HepG2 (cell line): ENCODE measurements around the gene DHRS11. TPM values are rescaled to one million over a fixed set of nuclear protein-coding genes. Genes with fewer than 3 reads are reported as not detected.

Source experiments
- CREM ChIP-seq, 2 experiments: sonication (generic) in 1 of 2; formaldehyde crosslinking in 1 of 2; IDR thresholded peaks; 2 replicates each; pipeline versions ENCODE4 v1.4.0 to v1.6.1; 2016 to 2020; ENCODE audit warnings: antibody characterized with exemption in 1 of 2, mild to moderate bottlenecking in 1 of 2, missing genetic modification reagents in 1 of 2
- HCFC1 ChIP-seq: fragments of 150-350 bp; IDR thresholded peaks from 2 replicates; pipeline ENCODE4 v1.6.1; 2014; ENCODE audit warnings: low read depth, low read length
- MED13 ChIP-seq: sonication (generic); formaldehyde crosslinking; IDR thresholded peaks from 2 replicates; pipeline ENCODE4 v1.5.0; 2020; ENCODE audit warnings: missing genetic modification reagents
- POGZ ChIP-seq: sonication (generic); formaldehyde crosslinking; IDR thresholded peaks from 2 replicates; pipeline ENCODE4 v1.4.0; 2020; ENCODE audit warnings: mild to moderate bottlenecking, missing genetic modification reagents
- TERF1 ChIP-seq: sonication (generic); formaldehyde crosslinking; IDR thresholded peaks from 2 replicates; pipeline ENCODE4 v1.8.0; 2022; ENCODE audit warnings: mild to moderate bottlenecking, missing genetic modification reagents, moderate library complexity
- TSC22D2 ChIP-seq: sonication (generic); formaldehyde crosslinking; IDR thresholded peaks from 2 replicates; pipeline ENCODE4 v1.5.1; 2020; ENCODE audit warnings: missing genetic modification reagents, mild to moderate bottlenecking, borderline replicate concordance
- ZBTB34 ChIP-seq: sonication (generic); formaldehyde crosslinking; IDR thresholded peaks from 2 replicates; pipeline ENCODE4 v1.8.0; 2022; ENCODE audit warnings: mild to moderate bottlenecking, missing genetic modification reagents
- ZNF180 ChIP-seq: sonication (generic); formaldehyde crosslinking; IDR thresholded peaks from 2 replicates; pipeline ENCODE4 v1.4.0; 2020; ENCODE audit warnings: low read depth, missing genetic modification reagents, borderline replicate concordance
- ZNF24 ChIP-seq: fragments of 450-650 bp; IDR thresholded peaks from 2 replicates; pipeline ENCODE4 v1.6.1; 2017; ENCODE audit warnings: antibody characterized with exemption, mild to moderate bottlenecking
- ZNF280B ChIP-seq: sonication (generic); formaldehyde crosslinking; IDR thresholded peaks from 2 replicates; pipeline ENCODE4 v1.5.0; 2020; ENCODE audit warnings: missing genetic modification reagents, mild to moderate bottlenecking, borderline replicate concordance
- polyA plus RNA-seq, 8 experiments: library from polyadenylated mRNA; depleted of rRNA in 3 of 8; stranded (reverse) in 7 of 8; unstranded in 1 of 8; fragments of >200 nt; fragmentation: Illumina TruSeq in 4 of 8; extraction: Trizol in 4 of 8; gene quantifications; 2 replicates each; pipeline versions ENCODE4 v1.2.1 to v1.2.3, GENCODE V29; 2011 to 2016; ENCODE audit warnings: low read depth in 4 of 8, missing spikeins in 1 of 8, mixed read lengths in 1 of 8; ENCODE audit not compliant: insufficient read depth in 1 of 8
- total RNA-seq, 5 experiments: library from RNA; depleted of rRNA; stranded (reverse); fragments of >200 nt; fragmentation: Illumina TruSeq; extraction: Trizol; gene quantifications; 2 replicates each; pipeline ENCODE4 v1.2.3, GENCODE V29; 2016; ENCODE audit warnings: low read depth in 1 of 5
- TF ChIP-seq, protein P1 (sequence below): sonication (generic); formaldehyde crosslinking; IDR thresholded peaks from 2 replicates; pipeline ENCODE4 v1.5.0; 2020; ENCODE audit warnings: mild to moderate bottlenecking, missing genetic modification reagents, borderline replicate concordance
- TF ChIP-seq, protein P2 (sequence below): sonication (generic); formaldehyde crosslinking; IDR thresholded peaks from 2 replicates; pipeline ENCODE4 v1.4.0; 2020; ENCODE audit warnings: missing genetic modification reagents, borderline replicate concordance

DHRS11 gene
- total and polyA plus RNA-seq, 2 of the 13 experiments (the other 11 are each of a cell fraction or from before 2014, with no cell fraction given): 28.4 to 41.9 TPM

- no peak for TF ChIP-seq ZNF24
- TF ChIP-seq TSC22D2 (CRISPR knock-in tag): no peak
- no peak for TF ChIP-seq MED13 (CRISPR knock-in tag)
- peak; percentile 60 for TF ChIP-seq ZNF280B
- TF ChIP-seq TERF1 (CRISPR knock-in tag): no peak
- TF ChIP-seq POGZ (CRISPR knock-in tag): peak; percentile 28; the same call in 1 of the 2 replicates
- TF ChIP-seq CREM (IDR thresholded peaks at IDR 0.05): 0 out of 2 replicates have a peak, but pooled peaks have one; percentile 17
- no peak for TF ChIP-seq CREM (CRISPR knock-in tag; IDR thresholded peaks at IDR 0.05)
- TF ChIP-seq, protein P1, sequence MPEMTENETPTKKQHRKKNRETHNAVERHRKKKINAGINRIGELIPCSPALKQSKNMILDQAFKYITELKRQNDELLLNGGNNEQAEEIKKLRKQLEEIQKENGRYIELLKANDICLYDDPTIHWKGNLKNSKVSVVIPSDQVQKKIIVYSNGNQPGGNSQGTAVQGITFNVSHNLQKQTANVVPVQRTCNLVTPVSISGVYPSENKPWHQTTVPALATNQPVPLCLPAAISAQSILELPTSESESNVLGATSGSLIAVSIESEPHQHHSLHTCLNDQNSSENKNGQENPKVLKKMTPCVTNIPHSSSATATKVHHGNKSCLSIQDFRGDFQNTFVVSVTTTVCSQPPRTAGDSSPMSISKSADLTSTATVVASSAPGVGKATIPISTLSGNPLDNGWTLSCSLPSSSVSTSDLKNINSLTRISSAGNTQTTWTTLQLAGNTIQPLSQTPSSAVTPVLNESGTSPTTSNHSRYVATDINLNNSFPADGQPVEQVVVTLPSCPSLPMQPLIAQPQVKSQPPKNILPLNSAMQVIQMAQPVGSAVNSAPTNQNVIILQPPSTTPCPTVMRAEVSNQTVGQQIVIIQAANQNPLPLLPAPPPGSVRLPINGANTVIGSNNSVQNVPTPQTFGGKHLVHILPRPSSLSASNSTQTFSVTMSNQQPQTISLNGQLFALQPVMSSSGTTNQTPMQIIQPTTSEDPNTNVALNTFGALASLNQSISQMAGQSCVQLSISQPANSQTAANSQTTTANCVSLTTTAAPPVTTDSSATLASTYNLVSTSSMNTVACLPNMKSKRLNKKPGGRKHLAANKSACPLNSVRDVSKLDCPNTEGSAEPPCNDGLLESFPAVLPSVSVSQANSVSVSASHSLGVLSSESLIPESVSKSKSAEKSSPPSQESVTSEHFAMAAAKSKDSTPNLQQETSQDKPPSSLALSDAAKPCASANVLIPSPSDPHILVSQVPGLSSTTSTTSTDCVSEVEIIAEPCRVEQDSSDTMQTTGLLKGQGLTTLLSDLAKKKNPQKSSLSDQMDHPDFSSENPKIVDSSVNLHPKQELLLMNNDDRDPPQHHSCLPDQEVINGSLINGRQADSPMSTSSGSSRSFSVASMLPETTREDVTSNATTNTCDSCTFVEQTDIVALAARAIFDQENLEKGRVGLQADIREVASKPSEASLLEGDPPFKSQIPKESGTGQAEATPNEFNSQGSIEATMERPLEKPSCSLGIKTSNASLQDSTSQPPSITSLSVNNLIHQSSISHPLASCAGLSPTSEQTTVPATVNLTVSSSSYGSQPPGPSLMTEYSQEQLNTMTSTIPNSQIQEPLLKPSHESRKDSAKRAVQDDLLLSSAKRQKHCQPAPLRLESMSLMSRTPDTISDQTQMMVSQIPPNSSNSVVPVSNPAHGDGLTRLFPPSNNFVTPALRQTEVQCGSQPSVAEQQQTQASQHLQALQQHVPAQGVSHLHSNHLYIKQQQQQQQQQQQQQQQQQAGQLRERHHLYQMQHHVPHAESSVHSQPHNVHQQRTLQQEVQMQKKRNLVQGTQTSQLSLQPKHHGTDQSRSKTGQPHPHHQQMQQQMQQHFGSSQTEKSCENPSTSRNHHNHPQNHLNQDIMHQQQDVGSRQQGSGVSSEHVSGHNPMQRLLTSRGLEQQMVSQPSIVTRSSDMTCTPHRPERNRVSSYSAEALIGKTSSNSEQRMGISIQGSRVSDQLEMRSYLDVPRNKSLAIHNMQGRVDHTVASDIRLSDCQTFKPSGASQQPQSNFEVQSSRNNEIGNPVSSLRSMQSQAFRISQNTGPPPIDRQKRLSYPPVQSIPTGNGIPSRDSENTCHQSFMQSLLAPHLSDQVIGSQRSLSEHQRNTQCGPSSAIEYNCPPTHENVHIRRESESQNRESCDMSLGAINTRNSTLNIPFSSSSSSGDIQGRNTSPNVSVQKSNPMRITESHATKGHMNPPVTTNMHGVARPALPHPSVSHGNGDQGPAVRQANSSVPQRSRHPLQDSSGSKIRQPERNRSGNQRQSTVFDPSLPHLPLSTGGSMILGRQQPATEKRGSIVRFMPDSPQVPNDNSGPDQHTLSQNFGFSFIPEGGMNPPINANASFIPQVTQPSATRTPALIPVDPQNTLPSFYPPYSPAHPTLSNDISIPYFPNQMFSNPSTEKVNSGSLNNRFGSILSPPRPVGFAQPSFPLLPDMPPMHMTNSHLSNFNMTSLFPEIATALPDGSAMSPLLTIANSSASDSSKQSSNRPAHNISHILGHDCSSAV (CRISPR knock-in tag): no peak
- no peak for TF ChIP-seq HCFC1
- TF ChIP-seq ZNF180 (CRISPR knock-in tag): 0 out of 2 replicates have a peak, but pooled peaks have one; percentile 9
- TF ChIP-seq, protein P2, sequence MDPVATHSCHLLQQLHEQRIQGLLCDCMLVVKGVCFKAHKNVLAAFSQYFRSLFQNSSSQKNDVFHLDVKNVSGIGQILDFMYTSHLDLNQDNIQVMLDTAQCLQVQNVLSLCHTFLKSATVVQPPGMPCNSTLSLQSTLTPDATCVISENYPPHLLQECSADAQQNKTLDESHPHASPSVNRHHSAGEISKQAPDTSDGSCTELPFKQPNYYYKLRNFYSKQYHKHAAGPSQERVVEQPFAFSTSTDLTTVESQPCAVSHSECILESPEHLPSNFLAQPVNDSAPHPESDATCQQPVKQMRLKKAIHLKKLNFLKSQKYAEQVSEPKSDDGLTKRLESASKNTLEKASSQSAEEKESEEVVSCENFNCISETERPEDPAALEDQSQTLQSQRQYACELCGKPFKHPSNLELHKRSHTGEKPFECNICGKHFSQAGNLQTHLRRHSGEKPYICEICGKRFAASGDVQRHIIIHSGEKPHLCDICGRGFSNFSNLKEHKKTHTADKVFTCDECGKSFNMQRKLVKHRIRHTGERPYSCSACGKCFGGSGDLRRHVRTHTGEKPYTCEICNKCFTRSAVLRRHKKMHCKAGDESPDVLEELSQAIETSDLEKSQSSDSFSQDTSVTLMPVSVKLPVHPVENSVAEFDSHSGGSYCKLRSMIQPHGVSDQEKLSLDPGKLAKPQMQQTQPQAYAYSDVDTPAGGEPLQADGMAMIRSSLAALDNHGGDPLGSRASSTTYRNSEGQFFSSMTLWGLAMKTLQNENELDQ: no peak
- no peak for TF ChIP-seq ZBTB34 (CRISPR knock-in tag)
Measured at GRCh38 chr17:36544307-36545076, 47.2 kb upstream of the DHRS11 start, which contains the start of gene GGNBP2 (continued).
